ENCODE results near the gene COG6. TPM values are rescaled to one million over a fixed set of nuclear protein-coding genes. Genes with fewer than 3 reads are reported as not detected.

The COG6 gene
- total and polyA plus RNA-seq, 2 of the 8 experiments (the other 6 are each of a cell fraction or from before 2014, with no cell fraction given): 8.8 to 22.3 TPM

GRCh38 chr13:39641645-39642044, 13.8 kb upstream of the COG6 start (continued):
- TF ChIP-seq POLR2AphosphoS5 (IDR thresholded peaks at IDR 0.05; ENCODE audit: low read depth, low read length) (no peak), RXRA (IDR thresholded peaks at IDR 0.05; ENCODE audit: insufficient read depth, low read depth, low read length) (no peak), HDAC6 (IDR thresholded peaks at IDR 0.05; ENCODE audit: low read depth, low read length) (no peak), NRF1 (IDR thresholded peaks at IDR 0.05; ENCODE audit: low read depth, low read length) (no peak), SIRT6 (IDR thresholded peaks at IDR 0.05; ENCODE audit: low read length) (no peak), BCL11A (IDR thresholded peaks at IDR 0.05; ENCODE audit: low read depth in 2 of 2, low read length in 2 of 2) (no peak)
